DMS79 (cell line): ENCODE measurements around the gene EML4.
"Not testable (repeated sequence)": the region's sequence is repeated elsewhere in the genome, so short reads cannot be mapped to it uniquely, and the experiment has no call there.

Source experiments
- DNase-seq: peaks from one replicate; lab custom pipeline; 2025; lab: John Stamatoyannopoulos, UW

The EML4 gene

DNA sequence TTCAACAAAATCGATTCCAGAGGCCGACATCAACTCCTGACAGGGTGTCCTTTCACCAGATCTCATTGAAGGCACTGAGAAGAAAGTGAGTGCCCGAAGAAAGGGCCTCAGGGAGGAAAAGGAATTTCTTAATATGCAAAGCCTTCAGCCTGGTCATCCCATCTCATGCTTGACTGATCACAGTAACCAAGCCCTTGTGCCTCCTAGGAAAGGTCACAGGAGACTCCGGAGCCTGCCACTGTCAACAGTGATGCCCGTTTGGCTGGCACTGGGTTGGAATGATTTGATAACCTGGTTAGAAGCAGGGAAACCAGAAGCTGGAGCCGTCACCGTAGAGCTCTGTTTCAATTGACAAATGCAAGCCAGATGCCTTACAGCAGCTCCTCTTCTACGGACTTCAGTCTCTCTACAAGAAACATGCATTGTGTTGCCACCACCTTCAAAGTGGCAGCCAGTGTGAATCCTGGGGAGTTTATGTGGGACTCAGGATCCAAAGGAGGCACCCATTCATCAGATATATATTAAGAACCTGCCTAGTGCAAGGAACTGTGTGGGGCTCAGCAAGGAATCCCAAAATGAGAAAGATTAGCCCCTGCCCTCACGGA lies 167.3 kb downstream of the EML4 start:
- no peak for DNase-seq

DNA sequence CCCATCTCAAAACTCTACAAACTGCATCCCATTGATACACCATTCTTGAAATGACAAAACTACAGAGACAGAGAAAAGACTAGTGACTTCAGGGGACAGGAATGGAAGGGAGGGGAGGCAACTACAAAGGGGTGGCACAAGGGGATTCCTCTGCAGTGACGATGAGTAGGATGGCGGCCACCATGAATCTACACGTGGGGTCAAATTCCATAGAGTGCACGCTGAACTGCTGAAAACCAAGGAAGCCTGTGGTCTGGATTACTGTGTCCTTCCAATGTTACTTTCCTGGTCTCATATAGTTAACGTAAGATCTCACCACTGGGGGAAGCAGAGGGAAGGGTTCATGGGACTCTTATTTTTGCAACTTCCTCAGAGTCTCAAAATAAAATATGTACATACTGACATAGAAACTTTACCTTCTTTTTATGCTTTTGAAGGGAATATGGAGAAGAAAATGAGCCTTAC lies 168.2 kb downstream of the EML4 start:
- DNase-seq = no peak

DNA sequence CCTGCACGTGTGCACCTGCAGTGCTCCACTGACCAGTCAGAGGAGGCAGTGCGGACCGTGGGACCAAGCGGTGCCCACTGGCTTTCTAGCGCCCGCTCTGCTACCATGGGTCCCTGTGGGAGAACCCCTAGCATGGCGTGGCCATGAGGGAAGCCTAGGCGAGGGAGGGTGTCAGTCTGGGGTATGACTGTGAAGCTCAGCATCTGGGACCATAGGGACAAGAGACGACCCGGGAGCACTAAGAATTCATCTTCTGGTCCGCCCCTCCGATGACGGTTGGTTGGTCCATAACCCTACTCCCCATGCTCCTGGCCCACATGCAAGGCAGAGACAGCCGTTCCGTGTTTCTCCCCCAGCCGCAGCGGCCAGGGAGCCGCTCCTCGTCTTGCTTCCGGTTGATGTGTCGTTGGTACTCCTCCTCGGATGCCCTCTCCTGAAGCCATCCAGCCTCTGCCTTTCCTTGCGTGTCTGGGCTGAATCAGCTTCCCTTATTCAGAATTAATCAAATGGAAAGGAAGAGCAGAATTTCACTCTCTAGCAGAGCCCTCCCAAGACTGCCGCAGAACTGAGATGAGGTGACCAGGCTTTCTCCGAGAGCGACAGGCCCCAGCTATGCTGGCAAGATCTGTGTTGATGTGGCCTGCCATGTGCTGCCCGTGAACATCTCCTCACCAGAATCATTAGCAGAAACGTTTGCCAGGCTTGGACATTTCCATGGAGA lies 168.9 kb downstream of the EML4 start:
- no peak for DNase-seq

DNA sequence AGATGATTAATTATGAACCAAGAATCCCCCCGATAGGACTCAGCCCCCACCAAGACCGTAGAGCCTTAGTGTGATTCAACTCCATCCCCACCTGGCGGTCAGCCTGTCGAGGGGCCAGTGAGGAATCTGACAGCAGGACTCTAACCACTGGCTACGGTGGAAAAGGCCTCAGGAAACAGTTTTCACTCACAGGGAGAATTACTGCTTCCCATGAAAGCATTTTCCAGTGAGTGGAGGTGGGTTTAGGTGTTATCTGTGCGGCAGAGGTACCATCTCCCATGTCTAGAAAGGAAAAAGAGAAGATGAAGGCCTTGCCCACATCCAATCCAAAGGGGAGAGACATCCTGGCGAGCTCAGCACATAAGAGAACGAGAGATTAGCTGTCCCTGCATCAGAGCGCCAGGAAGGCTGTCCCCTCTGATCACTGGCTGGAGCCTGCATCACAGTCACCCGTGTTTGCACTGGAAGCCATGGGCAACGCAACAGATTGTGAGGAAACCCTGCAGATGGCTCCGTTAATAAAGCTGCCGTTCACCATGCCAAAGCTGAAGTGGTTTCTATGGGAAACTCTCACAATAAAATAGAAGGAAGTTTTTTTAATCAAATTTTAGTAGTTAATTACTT lies 169.5 kb downstream of the EML4 start:
- no peak for DNase-seq

DNA sequence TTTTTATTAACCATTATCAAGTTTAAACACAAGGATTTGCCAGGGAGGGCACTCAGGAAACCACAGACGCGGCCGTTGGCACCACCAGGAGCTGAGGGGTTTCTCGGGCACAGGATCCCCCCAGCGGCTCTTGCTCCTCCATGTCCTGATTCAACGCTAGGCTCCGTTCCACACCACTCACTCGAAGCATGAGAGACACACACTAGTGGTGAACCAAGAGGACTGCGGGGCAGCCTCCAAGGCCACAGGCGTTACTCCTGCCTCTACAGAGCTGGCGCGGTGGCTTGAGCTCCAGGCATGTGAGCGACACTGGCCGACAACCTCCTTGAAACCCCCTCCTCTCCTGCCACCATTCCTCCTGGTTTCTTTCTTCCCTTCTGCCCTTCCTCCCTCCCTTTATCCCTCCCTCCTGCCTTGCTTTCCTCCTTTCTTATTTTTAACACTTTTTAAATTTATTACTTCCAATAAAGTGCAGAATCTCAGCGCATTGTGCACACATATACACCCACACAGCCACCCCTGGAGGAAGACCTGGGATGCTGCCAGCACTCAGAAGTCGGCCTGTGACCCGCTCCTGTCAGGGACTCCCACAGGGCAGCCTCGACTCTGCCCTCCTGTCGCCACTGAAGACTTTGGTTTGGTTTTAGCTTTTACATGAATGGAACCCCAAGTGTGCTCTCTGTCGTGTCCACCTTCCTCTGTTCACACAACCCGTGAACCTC lies 170.2 kb downstream of the EML4 start:
- peak; percentile 2 for DNase-seq

DNA sequence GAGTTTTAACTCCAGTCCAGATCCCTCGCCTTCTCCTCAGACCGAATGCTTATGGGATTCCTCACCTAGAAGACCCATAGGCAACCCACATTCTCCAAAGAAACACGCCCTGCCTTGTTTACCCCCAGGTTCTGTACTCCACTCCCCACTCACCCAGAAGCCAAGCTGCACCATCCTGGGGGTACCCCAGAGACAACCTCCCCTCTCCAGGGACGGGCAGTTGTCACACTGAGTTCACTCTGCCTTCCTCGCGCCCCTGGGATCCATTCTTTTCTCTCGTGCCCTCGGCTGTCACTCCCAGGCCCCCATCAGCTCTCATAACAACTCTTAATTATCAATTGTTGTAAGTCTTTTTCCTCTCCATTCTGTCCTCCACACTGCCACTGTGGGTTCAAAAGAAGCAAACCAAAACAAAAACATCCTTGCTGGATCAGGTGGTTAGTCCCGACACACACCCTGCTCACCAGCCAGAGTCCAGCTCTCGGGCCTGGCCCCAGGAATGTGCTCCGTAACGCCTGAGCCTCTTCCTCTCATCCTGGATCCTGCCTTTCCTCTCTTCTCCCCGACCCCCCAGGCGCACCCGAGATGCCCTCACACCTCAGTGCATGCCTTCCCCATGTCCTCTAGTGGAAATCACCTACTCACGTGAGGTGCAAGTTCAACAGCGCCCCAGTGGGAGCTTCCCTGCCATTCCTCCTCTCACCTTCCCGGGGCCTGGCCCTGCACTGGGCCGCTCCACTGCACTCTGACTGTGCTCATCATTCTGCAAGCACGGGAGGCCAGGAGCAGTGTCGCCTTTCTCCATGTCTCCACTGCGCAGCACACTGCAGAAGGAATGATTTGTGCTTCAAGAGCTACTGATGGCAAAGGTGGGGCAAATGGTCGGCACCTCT lies 171.1 kb downstream of the EML4 start:
- no peak for DNase-seq

DNA sequence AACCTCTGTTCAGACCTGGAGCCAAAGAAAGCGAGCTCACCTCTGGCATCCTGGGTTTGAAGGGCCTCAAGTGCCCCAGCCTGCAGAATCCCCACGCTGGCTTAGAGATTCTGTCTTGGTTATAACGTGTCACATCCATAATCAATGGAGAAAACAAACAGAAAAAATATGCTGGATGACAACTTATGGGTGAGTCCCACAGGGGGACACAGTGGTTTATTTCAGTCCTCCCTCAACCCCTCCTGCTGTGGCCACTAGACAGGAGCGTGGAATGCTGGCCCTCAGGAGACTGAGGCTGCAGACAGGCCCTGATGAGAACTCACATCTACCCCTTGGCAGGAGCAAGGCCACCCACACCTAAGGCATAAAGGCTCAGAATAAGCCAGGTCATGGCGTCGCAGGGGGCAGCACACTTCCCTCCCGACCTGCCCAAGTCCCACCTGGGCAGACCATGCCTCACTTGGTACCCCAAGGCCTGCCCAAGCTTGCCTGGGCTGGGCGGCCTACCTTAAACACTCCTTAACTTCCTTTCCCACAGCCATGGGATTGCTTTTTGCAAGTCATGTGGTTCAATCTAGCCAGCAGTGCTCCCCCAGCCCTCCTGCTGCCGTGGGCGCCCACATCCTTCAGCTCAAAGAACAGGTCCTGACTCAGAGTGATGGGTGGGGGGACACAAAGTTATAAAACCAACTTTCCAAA lies 171.9 kb downstream of the EML4 start:
- DNase-seq = no peak

DNA sequence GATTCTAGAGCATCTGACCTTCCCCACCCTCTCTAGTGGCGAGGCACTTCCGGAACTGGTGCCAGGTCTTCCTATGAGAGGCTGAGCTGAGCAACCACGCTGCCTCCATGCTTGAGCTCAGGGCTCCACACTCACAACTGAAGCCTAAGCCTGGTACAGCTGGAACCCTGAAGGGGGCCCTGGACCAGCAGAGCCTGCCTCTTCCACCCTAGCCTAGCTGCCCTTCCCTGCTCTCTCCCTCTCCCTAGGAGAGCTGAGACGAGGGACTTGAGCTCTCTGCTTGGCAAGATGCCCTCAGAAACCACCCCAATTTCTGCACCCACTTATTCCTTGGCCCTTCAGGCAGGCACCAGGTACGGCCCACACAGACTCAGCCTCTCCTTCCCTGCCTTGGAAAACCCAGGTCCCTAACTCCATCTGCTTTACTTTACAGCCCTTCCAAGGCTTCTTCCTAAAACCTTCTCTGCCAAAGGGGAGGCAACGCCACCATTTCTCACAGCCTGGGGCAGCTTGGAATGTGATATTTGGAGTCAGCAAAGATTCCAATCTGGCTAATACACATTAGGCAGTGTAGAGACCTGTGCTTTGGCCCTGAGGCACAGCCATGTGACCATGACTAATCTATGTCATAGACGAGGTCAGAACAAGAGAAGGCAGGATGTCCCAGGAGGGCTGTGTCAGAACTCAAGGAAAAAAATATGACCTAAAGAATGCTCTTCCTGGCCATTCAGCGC lies 173.1 kb downstream of the EML4 start:
- DNase-seq = no peak

DNA sequence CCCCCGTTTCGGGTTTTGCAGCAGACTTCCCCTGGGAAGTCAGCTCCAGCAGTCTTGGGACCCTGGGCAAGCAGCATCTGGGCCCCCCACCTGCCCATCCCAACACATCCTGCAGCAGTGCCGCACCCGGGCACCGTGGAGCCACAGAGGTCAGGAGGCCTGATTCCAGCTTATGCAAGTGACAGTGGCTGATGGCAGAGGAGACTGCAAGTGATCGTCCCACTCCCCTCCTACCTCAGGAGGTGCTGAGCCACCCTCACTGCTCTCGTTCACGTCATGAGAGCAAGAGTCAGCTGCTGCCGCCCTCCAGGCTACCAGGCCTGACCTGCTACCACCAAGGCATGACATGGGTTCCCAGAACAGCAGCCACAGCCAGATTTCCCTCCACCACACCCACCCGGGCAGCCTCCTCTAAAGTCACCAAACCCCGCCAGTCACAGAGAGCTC lies 173.7 kb downstream of the EML4 start:
- no peak for DNase-seq

DNA sequence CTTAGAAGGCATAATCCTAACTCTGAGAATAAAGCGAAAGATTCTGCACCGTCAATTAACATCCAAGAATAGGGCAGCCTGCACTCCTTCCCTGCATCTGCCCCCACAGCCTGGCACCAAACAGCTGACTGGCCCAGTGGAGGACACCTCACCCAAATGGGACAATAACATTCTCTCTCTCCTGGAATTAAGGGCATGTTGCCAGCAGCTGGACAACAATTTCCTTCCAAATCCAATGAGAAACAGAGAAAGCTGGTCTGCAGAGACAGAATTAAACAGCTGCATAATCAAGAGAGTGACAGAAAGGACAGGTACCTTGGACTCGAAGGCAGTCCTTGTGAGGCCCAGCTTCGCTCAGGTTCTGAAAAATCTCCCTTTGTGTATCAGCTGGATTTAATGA lies 176.8 kb downstream of the EML4 start:
- DNase-seq = no peak

DNA sequence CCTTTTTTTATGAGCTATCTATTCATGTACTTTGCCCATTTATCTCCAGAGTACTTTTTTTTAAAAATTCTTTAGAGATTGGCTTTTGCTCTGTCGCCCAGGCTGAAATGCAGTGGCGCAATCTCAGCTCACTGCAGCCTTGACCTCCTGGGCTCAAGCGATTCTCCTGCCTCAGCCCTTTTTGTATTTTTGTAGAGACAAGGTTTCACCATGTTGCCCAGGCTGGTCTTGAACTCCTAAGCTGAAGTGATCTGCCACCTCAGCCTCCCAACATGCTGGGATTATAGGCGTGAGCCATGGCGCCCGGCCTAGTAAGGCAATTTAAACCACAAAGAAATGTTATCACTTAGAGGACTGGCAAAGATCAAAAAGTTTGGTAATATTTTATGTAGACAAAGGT lies 177.7 kb downstream of the EML4 start:
- DNase-seq = not testable (repeated sequence)

DNA sequence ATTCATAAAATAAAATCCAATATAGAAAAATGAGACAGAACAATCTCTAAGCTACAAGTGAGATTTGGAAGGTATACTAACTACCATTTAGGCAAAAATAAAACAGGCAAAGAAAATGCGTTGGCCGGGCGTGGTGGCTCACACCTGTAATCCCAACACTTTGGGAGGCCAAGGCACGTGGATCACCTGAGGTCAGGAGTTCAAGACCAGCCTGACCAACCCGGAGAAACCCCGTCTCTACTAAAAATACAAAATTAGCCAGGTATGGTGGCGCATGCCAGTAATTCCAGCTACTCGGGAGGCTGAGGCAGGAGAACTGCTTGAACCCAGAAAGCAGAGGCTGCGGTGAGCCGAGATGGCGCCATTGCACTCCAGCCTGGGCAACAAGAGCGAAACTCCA lies 178.4 kb downstream of the EML4 start:
- DNase-seq = not testable (repeated sequence)

DNA sequence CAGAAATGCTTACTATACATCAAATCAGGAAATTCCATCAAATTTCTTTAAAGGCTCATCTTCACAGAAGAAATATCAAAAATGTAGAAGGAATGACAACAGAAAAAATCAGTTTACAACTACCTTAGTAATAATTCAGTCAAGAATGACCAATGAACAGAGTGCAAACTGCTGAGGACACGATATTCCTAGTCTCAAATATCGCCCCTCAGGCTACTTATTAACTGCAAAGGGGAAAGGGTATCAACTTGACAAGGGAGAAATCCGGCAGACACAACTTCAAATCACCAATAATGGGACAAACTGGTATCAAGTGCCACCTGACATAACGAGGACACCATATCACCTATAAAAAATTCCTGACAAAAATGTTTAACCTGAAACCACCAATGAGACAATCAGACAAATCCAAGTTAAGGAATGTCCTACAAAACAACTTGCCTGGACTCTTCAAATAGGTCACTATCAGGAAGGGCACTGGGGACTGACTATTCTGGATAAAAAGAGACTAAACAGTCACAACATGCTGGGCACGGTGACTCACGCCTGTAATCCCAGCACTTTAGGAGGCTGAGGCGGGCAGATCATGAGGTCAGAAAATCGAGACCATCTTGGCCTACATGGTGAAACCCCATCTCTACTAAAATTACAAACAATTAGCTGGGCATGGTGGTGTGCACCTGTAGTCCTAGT lies 179.1 kb downstream of the EML4 start:
- DNase-seq = no peak

DNA sequence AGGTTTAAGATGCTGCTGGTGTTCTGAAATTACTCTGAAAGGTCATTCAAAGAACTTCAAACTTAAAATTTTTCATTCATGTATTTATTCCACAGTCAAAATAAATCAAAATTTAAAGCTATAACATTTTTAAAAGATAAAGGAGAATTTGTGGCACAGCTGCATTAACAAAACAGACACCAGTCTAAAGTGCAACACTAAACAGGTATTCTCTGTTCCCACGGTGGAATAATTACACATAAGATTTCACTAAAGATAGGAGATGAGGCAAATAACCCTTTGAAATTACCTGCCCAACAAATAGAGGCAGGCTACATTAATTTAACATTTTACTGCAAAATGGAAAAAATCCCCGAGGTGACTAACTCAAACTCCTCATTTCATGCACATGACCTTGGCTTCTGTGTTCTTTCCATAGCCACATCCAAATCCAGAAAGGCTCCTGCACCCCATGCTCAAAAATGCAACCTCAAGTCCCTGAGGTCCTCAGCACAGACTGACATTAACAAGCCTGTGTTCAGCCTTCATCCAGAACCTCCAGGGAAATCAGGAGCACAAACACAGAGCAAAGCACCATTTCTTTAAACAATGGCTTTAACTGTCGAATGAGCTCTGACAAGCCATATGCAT lies 181.4 kb downstream of the EML4 start:
- DNase-seq = no peak

DNA sequence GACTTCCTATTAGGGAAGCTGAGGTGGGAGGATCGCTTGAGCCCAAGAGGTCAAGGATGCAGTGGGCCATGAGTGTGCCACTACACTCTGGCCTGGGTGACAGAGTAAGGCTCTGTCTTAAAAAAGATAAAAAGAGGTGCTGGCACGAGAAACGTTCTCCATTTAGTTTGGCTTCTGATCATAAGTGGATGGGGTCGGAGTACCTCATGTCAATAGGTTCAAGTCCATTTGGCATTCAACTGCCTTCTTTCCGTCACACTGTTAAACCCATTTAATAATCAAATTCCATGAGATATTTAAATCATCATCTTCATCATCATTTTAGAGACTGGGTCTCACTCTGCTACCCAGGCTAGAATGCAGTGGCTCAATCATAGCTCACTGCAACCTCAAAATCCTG lies 182.7 kb downstream of the EML4 start:
- no peak for DNase-seq

DNA sequence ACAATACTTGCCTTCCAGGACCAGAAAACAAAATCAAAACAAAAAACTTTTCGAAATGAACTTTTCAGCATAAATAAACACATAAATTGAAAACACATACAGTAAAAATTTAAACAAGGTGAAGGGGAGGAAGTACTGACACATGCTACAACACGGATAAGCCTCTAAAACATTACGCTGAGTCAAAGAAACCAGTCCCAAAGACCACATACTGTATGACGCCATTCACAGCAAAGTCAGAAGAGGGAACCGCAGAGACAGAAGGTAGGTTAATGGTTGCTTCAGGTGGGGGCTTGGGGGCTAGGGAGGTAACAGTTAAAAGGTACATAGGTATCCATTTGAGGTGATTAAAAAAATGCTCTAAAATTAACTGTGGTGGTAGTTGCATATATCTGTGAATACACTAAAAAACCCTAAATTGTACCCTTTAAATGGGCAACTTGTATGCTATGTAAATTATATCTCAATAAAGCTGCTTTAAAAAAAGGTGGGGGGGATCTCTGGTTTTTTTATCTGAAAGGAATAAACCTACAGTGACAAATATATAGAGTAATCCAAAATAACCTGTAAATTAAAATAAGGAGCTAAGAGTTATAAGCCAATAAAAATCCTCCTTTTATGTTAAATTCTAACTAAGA lies 184.8 kb downstream of the EML4 start:
- DNase-seq = no peak

DNA sequence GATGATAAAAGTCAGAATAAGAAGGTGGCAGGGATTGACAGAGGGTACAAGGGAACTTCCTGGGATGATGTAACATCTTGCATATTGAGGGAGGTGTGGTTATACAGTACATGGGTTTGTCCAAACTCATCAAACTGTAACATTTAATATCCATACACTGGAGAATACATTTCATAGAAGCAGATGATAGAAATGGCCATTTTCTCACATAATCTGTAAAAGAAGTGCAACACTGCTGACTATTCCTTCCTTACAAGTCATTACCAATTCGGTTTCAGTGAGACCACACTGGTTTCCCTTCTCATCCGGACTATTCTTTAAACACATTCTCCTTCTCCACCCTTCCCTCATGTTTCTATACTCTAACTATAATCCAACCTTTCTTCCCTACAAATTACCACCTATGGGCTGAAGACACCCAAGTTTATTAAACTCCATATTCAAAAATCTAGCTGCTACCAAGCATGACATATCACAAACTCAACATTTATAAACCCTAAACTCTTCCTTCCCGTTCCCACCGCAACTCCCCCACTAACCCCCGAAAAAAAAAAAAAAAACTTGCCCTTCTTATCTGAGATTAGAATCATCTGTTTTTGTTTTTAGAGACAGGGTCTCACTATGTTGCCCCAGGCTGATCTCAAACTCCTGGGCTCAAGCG lies 190.3 kb downstream of the EML4 start:
- DNase-seq = no peak

DNA sequence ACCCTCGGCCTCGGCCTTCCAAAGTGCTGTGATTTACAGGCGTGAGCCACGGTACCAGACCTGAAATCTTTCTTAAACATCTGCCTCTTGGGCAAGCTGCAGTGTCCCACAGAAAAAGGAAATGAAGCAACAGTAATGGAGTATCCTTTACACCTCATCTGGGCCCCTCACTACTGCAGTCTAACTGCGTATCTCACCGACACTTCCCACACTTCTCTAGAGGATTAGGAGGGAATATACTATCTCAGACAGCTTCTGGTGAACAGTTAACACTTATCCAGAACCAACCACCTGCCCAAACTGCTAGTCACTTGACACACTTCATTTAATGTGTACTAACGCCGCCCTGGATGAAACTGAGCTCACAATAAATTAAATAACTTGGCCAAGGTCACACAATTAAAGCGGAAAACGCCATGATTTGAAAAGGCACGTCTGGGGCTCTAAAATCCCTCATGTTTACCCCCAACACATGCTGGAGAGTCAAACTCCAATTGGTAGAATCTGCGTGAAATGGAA lies 190.9 kb downstream of the EML4 start:
- DNase-seq = peak; percentile 11
